ENCODE measurements around the gene EVPL. TPM values are rescaled to one million over a fixed set of nuclear protein-coding genes. Genes with fewer than 3 reads are reported as not detected.

The EVPL gene
- total and polyA plus RNA-seq, 2 of the 13 experiments (the other 11 are each of a cell fraction or from before 2014, with no cell fraction given) = 2.1 to 8.2 TPM

DNA sequence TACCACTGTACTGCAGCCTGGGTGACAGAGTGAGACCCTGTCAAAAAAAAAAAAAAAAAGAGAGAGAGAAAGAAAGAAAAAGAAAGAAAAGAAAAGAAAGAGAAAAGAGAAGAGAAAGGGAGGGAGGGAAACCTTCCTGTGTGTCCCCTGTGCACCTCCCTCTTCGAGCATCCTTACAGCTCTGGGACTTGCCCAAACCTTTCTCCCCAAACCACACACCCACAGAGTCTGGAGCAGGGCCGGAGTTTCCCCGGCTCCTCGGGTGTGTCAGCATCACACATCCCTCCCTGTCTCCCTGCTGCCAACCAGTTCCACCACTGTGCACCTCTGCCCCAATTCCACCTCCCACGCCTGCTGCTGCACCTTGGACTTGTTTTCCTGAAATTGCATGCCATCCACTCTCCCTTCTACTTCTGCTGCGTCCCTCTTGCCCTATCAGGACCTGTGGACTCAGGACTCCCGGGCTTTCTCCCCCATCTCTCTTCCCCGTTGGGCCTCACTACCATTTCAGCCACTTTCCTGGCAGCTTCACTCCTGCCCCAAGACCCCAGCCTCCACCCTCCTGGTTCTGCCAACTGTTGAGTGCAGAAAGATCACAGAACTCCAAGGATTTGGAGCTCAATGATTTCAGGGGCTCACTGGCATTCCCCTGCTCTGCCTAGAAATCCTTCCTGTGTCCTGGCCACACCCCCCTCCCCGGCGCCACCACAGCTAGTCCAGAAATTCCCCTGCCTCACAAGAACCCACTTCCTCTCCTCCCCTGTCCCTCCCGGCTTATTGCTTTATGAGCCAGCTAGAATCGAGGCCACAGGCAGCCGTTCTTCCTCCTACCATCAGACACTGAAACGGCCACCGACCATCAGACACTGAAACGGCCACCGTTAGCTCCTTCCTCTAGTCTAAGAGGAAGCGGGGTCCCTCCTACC lies 30.2 kb downstream of the EVPL start (continued):
- TF ChIP-seq, protein P1, sequence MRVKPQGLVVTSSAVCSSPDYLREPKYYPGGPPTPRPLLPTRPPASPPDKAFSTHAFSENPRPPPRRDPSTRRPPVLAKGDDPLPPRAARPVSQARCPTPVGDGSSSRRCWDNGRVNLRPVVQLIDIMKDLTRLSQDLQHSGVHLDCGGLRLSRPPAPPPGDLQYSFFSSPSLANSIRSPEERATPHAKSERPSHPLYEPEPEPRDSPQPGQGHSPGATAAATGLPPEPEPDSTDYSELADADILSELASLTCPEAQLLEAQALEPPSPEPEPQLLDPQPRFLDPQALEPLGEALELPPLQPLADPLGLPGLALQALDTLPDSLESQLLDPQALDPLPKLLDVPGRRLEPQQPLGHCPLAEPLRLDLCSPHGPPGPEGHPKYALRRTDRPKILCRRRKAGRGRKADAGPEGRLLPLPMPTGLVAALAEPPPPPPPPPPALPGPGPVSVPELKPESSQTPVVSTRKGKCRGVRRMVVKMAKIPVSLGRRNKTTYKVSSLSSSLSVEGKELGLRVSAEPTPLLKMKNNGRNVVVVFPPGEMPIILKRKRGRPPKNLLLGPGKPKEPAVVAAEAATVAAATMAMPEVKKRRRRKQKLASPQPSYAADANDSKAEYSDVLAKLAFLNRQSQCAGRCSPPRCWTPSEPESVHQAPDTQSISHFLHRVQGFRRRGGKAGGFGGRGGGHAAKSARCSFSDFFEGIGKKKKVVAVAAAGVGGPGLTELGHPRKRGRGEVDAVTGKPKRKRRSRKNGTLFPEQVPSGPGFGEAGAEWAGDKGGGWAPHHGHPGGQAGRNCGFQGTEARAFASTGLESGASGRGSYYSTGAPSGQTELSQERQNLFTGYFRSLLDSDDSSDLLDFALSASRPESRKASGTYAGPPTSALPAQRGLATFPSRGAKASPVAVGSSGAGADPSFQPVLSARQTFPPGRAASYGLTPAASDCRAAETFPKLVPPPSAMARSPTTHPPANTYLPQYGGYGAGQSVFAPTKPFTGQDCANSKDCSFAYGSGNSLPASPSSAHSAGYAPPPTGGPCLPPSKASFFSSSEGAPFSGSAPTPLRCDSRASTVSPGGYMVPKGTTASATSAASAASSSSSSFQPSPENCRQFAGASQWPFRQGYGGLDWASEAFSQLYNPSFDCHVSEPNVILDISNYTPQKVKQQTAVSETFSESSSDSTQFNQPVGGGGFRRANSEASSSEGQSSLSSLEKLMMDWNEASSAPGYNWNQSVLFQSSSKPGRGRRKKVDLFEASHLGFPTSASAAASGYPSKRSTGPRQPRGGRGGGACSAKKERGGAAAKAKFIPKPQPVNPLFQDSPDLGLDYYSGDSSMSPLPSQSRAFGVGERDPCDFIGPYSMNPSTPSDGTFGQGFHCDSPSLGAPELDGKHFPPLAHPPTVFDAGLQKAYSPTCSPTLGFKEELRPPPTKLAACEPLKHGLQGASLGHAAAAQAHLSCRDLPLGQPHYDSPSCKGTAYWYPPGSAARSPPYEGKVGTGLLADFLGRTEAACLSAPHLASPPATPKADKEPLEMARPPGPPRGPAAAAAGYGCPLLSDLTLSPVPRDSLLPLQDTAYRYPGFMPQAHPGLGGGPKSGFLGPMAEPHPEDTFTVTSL (CRISPR knock-in tag; IDR thresholded peaks at IDR 0.05; ENCODE audit: borderline replicate concordance) = peak; percentile 70; the same call in 1 of the 2 replicates
- TF ChIP-seq POLR2G (IDR thresholded peaks at IDR 0.05; ENCODE audit: low read depth, low read length) = peak; percentile 70
- TF ChIP-seq PRPF4 (IDR thresholded peaks at IDR 0.05; ENCODE audit: low read depth, low read length, poor library complexity, severe bottlenecking) = no peak
- TF ChIP-seq SYNCRIP (IDR thresholded peaks at IDR 0.05; ENCODE audit: insufficient read depth, low read depth, low read length) = no peak
- TF ChIP-seq, protein P2, sequence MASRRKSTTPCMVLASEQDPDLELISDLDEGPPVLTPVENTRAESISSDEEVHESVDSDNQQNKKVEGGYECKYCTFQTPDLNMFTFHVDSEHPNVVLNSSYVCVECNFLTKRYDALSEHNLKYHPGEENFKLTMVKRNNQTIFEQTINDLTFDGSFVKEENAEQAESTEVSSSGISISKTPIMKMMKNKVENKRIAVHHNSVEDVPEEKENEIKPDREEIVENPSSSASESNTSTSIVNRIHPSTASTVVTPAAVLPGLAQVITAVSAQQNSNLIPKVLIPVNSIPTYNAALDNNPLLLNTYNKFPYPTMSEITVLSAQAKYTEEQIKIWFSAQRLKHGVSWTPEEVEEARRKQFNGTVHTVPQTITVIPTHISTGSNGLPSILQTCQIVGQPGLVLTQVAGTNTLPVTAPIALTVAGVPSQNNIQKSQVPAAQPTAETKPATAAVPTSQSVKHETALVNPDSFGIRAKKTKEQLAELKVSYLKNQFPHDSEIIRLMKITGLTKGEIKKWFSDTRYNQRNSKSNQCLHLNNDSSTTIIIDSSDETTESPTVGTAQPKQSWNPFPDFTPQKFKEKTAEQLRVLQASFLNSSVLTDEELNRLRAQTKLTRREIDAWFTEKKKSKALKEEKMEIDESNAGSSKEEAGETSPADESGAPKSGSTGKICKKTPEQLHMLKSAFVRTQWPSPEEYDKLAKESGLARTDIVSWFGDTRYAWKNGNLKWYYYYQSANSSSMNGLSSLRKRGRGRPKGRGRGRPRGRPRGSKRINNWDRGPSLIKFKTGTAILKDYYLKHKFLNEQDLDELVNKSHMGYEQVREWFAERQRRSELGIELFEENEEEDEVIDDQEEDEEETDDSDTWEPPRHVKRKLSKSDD (CRISPR knock-in tag; IDR thresholded peaks at IDR 0.05; ENCODE audit: low read depth) = no peak; the same call in 1 of the 2 replicates
- TF ChIP-seq, protein P3, sequence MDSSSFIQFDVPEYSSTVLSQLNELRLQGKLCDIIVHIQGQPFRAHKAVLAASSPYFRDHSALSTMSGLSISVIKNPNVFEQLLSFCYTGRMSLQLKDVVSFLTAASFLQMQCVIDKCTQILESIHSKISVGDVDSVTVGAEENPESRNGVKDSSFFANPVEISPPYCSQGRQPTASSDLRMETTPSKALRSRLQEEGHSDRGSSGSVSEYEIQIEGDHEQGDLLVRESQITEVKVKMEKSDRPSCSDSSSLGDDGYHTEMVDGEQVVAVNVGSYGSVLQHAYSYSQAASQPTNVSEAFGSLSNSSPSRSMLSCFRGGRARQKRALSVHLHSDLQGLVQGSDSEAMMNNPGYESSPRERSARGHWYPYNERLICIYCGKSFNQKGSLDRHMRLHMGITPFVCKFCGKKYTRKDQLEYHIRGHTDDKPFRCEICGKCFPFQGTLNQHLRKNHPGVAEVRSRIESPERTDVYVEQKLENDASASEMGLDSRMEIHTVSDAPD (CRISPR knock-in tag; IDR thresholded peaks at IDR 0.05) = 0 out of 2 replicates have a peak, but pooled peaks have one; percentile 51
- TF ChIP-seq ZNF225 (CRISPR knock-in tag; IDR thresholded peaks at IDR 0.05) = 0 out of 2 replicates have a peak, but pooled peaks have one; percentile 62
- no peak for TF ChIP-seq MED8 (CRISPR knock-in tag; IDR thresholded peaks at IDR 0.05; ENCODE audit: insufficient replicate concordance)
- TF ChIP-seq, protein P4, sequence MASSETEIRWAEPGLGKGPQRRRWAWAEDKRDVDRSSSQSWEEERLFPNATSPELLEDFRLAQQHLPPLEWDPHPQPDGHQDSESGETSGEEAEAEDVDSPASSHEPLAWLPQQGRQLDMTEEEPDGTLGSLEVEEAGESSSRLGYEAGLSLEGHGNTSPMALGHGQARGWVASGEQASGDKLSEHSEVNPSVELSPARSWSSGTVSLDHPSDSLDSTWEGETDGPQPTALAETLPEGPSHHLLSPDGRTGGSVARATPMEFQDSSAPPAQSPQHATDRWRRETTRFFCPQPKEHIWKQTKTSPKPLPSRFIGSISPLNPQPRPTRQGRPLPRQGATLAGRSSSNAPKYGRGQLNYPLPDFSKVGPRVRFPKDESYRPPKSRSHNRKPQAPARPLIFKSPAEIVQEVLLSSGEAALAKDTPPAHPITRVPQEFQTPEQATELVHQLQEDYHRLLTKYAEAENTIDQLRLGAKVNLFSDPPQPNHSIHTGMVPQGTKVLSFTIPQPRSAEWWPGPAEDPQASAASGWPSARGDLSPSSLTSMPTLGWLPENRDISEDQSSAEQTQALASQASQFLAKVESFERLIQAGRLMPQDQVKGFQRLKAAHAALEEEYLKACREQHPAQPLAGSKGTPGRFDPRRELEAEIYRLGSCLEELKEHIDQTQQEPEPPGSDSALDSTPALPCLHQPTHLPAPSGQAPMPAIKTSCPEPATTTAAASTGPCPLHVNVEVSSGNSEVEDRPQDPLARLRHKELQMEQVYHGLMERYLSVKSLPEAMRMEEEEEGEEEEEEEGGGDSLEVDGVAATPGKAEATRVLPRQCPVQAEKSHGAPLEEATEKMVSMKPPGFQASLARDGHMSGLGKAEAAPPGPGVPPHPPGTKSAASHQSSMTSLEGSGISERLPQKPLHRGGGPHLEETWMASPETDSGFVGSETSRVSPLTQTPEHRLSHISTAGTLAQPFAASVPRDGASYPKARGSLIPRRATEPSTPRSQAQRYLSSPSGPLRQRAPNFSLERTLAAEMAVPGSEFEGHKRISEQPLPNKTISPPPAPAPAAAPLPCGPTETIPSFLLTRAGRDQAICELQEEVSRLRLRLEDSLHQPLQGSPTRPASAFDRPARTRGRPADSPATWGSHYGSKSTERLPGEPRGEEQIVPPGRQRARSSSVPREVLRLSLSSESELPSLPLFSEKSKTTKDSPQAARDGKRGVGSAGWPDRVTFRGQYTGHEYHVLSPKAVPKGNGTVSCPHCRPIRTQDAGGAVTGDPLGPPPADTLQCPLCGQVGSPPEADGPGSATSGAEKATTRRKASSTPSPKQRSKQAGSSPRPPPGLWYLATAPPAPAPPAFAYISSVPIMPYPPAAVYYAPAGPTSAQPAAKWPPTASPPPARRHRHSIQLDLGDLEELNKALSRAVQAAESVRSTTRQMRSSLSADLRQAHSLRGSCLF (CRISPR knock-in tag; IDR thresholded peaks at IDR 0.05; ENCODE audit: borderline replicate concordance) = no peak
- no peak for TF ChIP-seq MTA3 (CRISPR knock-in tag; IDR thresholded peaks at IDR 0.05)
- TF ChIP-seq ZBTB21 (CRISPR knock-in tag; IDR thresholded peaks at IDR 0.05) = no peak
- TF ChIP-seq ZNF841 (CRISPR knock-in tag; IDR thresholded peaks at IDR 0.05; ENCODE audit: borderline replicate concordance) = no peak

Data from HepG2 (cell line).